Measurements from ENCODE around the gene GRK3.
"Not testable (repeated sequence)": the region's sequence is repeated elsewhere in the genome, so short reads cannot be mapped to it uniquely, and the experiment has no call there.

Gene GRK3

DNA sequence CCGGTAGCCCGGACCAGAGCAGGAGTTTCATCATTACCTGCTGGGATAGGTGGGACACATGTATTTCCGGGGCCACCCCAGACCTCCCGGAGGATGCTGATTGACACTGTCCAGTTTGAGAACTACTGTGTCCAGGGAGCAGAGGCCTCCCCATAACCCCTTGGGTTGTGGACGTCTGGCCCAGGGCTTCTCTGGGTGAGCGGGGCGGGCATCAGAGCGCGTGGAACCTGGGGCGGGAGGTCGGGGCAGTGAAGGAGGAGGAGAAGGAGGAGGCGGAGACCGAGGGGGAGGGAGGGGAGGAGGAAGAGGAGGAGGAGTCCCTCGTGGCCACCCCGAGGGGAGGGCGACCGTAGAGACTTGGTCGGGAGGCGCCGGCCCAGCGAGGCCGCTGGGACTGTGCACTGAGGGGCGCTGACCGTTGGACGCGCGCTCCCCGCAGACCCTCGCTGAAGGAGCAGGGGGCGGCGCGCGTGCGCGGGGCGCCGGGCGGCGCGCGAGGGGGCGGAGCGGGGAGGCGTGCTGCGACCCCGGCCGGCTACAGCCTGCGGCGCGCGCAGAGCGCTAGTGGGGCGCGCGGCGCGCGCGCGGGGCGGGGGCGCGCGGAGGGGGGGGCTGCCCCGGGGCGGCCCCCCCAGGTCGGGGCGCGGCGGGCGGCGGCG lies at the start of gene GRK3:
Gene GRK3, plus strand, starts transcription at position 356 of the 659 bp plus-strand sequence. CDS start 366 bp downstream, outside the sequence.
- DNase-seq, result peak; percentile 65

DNA sequence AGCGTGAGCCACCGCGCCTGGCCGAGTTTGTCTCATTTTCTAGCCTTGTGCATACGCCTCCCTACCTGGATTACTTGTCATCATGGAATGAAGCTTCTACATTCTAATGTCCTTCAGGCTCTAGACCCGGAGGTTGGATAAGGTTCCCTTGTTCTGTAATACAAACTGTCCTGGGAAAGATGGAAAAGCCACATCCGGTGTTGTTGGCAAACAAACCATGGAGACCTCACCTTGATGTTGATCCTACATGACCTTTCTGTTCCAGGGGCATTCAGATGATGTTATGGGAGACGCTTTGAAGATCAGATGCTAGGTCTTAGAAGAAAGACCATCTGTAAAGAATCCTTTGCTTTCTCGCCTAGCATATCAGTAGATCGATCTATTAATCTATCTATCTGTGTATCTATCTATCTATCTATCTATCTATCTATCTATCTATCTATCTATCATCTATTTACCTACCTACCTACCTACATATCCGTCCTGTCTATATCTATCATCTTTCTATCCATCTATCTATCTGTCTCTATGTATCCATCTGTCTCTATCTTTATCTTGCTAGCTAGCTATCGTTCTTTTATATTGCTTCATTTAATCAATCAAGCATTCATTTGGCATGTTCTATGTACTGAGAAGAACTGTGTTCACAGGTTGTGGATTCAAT lies 46.3 kb upstream of the GRK3 start:
- no peak for DNase-seq

- no peak for DNase-seq
Observed at GRCh38 chr22:25525376-25525775, 39.1 kb upstream of the GRK3 start.

GRCh38 chr22:25525804-25526584 lies 38.5 kb upstream of the GRK3 start:
- DNase-seq, result not testable (repeated sequence)

- DNase-seq, result not testable (repeated sequence)
Observed at GRCh38 chr22:25527016-25527415, 37.5 kb upstream of the GRK3 start.

GRCh38 chr22:25528068-25528467 lies 36.4 kb upstream of the GRK3 start:
- DNase-seq, result not testable (repeated sequence)

DNA sequence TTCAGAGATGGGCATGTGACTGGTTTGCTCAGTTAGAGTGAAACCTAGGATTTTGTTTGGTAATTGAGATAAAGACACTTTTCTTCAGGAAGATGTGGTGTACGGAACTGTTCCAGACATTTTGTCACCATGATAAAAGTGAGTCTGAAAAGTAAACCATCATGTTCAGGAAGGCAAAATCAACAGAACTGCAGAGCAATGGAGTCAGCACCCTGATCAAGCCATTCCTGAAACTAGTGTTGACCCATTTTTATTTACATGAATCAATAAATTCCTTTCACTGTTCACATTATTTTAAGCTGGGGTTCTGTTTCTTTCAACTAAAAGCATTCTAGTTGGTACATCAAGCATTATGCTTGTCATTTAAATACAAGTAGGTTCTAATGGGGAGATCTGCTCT lies 35.4 kb upstream of the GRK3 start:
- DNase-seq, result not testable (repeated sequence)

DNA sequence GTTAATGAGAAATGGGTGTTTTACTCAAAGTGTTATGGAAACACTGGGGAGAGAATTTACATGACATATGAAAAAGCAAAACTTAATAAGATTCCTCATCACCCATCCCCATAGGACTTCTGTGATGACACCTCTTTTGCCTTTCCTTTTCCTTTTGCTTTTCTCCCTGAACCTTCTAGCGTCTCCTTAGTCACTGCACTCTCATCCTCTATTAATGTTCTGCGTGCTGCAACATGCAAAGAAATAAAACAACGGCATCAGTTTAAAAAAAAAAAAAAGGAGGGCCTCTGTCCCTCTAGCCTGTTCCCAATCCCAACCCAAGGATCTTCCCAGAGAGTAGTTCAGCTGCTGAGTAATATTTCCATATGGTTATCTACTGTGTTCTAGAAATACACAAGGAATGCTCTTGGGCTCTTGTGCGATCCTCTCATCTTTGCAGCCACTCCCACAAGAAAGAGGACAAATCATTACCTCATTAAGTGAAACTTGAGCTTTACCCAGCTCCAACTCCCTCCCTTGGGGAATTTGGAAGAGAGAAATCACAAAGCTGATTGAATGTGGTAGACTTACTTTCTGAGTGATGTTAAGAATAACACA lies 34.8 kb upstream of the GRK3 start:
- not testable (repeated sequence) for DNase-seq

DNA sequence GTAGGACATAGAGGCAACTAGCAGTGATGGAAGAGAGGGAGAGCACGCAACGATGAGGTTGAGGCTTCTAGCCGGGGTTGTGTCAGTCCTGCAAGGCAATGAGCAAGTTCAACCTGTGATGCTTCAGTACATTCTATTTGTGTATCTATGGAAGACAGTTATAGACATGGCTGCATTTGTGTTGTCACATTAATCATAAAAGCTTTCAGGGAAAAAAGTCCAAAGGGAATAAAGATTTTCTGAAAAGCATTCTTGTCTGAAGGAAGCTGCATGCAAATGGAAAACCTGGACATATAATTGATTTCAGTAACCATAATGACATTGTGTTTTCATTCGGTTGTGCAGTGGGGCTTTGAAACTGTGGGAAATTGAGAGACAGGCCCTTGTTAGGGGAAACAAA lies 32.8 kb upstream of the GRK3 start:
- not testable (repeated sequence) for DNase-seq

DNA sequence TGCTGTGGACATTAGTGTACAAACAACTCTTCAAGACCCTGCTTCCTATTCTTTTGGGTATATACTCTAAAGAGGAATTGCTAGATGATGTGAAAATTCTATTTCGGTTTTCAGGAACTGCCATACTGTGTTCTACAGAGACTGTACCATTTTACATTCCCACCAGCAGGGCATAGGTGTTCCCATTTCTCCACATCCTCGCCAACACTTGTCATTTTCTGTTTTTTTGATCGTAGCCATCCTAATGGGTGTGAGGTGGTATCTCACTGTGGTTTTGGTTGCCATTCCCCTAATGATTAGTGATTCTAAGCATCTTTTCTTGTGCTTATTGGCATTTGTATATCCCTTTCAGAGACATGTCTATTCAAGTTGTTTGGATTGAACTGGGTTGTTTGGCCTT lies 29.8 kb upstream of the GRK3 start:
- DNase-seq, result no peak

DNA sequence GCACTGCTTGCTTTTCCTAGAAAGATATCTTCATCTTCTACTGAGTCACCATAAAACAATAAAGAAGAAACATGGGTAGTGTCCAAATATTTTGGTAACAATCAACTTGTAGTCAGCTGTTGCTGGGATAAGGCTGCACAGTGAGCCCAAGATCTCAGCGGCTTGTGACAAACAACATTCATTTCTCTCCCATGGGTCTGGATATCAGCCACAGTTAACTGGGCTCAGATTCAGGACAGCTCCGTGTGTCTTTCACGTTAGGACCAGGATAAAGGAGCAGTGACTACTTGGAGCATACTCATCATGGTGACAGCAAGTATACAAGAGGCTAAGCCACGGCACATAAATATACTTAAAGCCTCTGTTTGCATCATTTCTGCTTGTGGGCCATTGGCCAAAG lies 27.9 kb upstream of the GRK3 start:
- DNase-seq, result no peak

- DNase-seq, result no peak
Observed at GRCh38 chr22:25540166-25540907, 24.1 kb upstream of the GRK3 start.

- DNase-seq, result no peak
Observed at GRCh38 chr22:25540908-25541660, 23.4 kb upstream of the GRK3 start.

DNA sequence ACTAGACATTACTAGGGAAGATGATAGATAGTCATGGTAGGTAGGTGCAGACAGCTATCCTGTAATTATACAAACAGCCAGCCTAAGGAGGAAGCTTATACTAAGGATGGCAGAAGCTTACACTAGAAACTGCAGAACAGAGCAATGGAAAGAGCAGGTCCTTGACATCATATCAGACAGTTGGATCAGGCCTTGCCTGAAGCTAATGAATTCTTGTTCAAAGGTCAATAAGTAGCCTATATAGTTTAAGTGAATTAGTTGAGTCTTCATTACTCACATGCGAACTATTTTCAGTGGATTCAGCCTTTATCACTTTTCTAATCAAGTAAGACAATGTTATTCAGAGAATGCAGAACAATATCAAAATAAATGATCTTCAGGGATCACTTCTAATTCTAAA lies 22.3 kb upstream of the GRK3 start:
- DNase-seq, result no peak

- no peak for DNase-seq
Observed at GRCh38 chr22:25542720-25543402, 21.6 kb upstream of the GRK3 start.

GRCh38 chr22:25545146-25545545 lies 19.3 kb upstream of the GRK3 start:
- DNase-seq, result no peak

GRCh38 chr22:25545672-25546071 lies 18.8 kb upstream of the GRK3 start:
- no peak for DNase-seq

DNA sequence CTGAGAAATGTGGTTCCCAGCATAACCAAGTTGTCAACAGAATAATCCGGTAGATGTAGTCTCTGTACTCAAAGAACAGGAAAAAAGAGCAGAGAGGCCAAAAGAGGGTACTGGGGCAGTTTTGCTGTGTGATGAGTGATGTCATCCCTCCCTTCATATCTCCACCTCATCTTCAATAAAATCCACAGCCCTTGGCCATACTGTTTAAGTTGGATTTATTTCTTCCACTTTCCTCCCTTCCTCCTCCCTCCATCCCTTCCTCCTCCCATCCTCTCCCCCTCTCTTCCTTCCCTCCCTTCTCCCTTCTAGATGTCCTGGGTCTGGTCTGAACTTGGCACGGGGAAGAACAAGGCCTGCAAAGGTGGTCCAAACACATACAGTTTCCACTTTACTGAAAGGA lies 18.2 kb upstream of the GRK3 start:
- DNase-seq, result no peak

GRCh38 chr22:25546751-25547150 lies 17.7 kb upstream of the GRK3 start:
- no peak for DNase-seq

DNA sequence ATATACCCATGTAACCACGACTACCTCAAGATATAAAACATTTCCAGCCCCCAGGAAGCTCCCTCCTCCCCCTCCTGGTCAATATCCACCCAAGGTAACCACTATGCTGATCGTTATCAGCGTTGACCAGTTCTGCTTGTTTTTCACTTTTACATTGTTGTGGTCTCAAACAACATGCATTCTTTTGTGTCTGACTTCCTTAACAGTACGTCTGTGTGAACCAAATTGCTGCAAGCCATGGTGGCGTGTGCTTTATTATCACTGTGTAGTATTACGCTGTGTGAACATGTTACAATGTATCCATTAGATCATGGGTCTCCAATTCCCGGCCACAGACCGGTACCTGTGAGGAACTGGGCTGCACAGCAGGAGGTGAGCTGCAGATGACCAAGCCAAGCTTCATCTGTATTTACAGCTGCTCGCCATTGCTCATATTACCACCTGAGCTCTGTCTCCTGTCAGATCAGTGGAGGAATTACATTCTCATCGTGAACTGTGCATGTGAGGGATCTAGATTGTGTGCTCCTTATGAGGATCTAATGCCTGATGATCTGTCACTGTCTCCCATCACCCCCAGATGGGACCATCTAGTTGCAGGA lies 15.5 kb upstream of the GRK3 start:
- DNase-seq, result no peak

- DNase-seq, result no peak
Observed at GRCh38 chr22:25551396-25551795, 13.1 kb upstream of the GRK3 start.

Data from right forelimb (tissue), 1 donor.